H7 (cell line): ENCODE data around the gene AKR1C2. TPM values are rescaled to one million over a fixed set of nuclear protein-coding genes. Genes with fewer than 3 reads are reported as not detected.
"Not testable (repeated sequence)": the region's sequence is repeated elsewhere in the genome, so short reads cannot be mapped to it uniquely, and the experiment has no call there.

Experiments used
- DNase-seq: peaks from one replicate; pipeline ENCODE4 v3.0.0; 2012
- H3K27me3 ChIP-seq: 2 replicates; pipeline ENCODE4 v1.6.0; 2011; ENCODE audit warnings: mild to moderate bottlenecking, low read length; ENCODE audit not compliant: control insufficient read depth, insufficient read depth
- H3K36me3 ChIP-seq: replicated peaks from 2 replicates; pipeline ENCODE4 v1.5.1; 2011; ENCODE audit warnings: low read length; ENCODE audit not compliant: control insufficient read depth, insufficient read depth
- H3K4me3 ChIP-seq: 2 replicates; pipeline ENCODE4 v1.5.1; 2011; ENCODE audit warnings: low read depth, mild to moderate bottlenecking, control low read depth, low read length, moderate library complexity; ENCODE audit not compliant: insufficient read depth
- total RNA-seq: library from RNA; depleted of rRNA; stranded (reverse); fragments of >200 nt; shearing (Covaris generic); gene quantifications from 2 replicates; pipeline ENCODE4 v1.2.3, GENCODE V29; 2014

Gene AKR1C2
- total RNA-seq, 1 experiment from 2014 or later, result not detected

- H3K36me3 ChIP-seq, result no peaks in the 10 kb centered on the region
- DNase-seq, result peak; percentile 13
These were observed 31.7 kb upstream of the AKR1C2 start for GRCh38 chr10:5035356-5035755.

GRCh38 chr10:5034588-5034987 lies 30.9 kb upstream of the AKR1C2 start:
- H3K36me3 ChIP-seq, result no peaks in the 10 kb centered on the region
- no peaks in the 10 kb centered on the region for H3K27me3 ChIP-seq
- H3K4me3 ChIP-seq, result no peak overlapping the region
- no peak for DNase-seq

More at GRCh38 chr10:5035356-5035755, 31.7 kb upstream of the AKR1C2 start:
- Histone ChIP-seq H3K27me3 (no peaks in the 10 kb centered on the region), H3K4me3 (no peak overlapping the region)

- Histone ChIP-seq H3K27me3 (no peaks in the 10 kb centered on the region), H3K4me3 (no peak overlapping the region), H3K36me3 (no peaks in the 10 kb centered on the region)
- DNase-seq, result no peak
These were observed 29.6 kb upstream of the AKR1C2 start for GRCh38 chr10:5033061-5033778.

- H3K4me3 ChIP-seq, DNase-seq, H3K36me3 ChIP-seq, H3K27me3 ChIP-seq: not testable (repeated sequence)
These were observed 28.8 kb upstream of the AKR1C2 start for GRCh38 chr10:5032444-5032843.

GRCh38 chr10:5031588-5031987 lies 27.9 kb upstream of the AKR1C2 start:
- H3K4me3 ChIP-seq, result not testable (repeated sequence)

GRCh38 chr10:5030989-5031388 lies 27.3 kb upstream of the AKR1C2 start:
- Histone ChIP-seq H3K4me3 (no peak overlapping the region), H3K27me3 (no peaks in the 10 kb centered on the region), H3K36me3 (no peaks in the 10 kb centered on the region)
- DNase-seq, result no peak

More at GRCh38 chr10:5031588-5031987, 27.9 kb upstream of the AKR1C2 start:
- not testable (repeated sequence) for H3K36me3 ChIP-seq, H3K27me3 ChIP-seq, DNase-seq

GRCh38 chr10:5025461-5025881 lies 21.8 kb upstream of the AKR1C2 start:
- H3K27me3 ChIP-seq, DNase-seq, H3K36me3 ChIP-seq, H3K4me3 ChIP-seq: not testable (repeated sequence)

GRCh38 chr10:5023177-5023805 lies 19.6 kb upstream of the AKR1C2 start:
- H3K4me3 ChIP-seq, result no peak overlapping the region
- DNase-seq, result no peak
- no peaks in the 10 kb centered on the region for H3K36me3 ChIP-seq
- no peaks in the 10 kb centered on the region for H3K27me3 ChIP-seq

GRCh38 chr10:5021624-5022290 lies 18.1 kb upstream of the AKR1C2 start:
- H3K36me3 ChIP-seq, H3K27me3 ChIP-seq, H3K4me3 ChIP-seq, DNase-seq: not testable (repeated sequence)

GRCh38 chr10:5019770-5020612 lies 16.3 kb upstream of the AKR1C2 start:
- H3K36me3 ChIP-seq, DNase-seq, H3K27me3 ChIP-seq, H3K4me3 ChIP-seq: not testable (repeated sequence)

- not testable (repeated sequence) for H3K4me3 ChIP-seq, H3K36me3 ChIP-seq, DNase-seq, H3K27me3 ChIP-seq
These were observed 15.1 kb upstream of the AKR1C2 start for GRCh38 chr10:5018671-5019277.

GRCh38 chr10:5018134-5018533 lies 14.5 kb upstream of the AKR1C2 start:
- H3K36me3 ChIP-seq, result no peaks in the 10 kb centered on the region
- H3K4me3 ChIP-seq, result no peak overlapping the region
- no peak for DNase-seq

GRCh38 chr10:5014936-5015335 lies 11.3 kb upstream of the AKR1C2 start:
- DNase-seq, result no peak
- H3K36me3 ChIP-seq, result no peaks in the 10 kb centered on the region
- H3K27me3 ChIP-seq, result no peaks in the 10 kb centered on the region
- H3K4me3 ChIP-seq, result no peak overlapping the region

More at GRCh38 chr10:5018134-5018533, 14.5 kb upstream of the AKR1C2 start:
- H3K27me3 ChIP-seq, result no peaks in the 10 kb centered on the region
